GM12874 (cell line): ENCODE data around the gene ABLIM2.

Experiments used
- CTCF ChIP-seq: IDR thresholded peaks from 2 replicates; pipeline ENCODE4 v1.5.1; 2011; ENCODE audit warnings: low read depth, mild to moderate bottlenecking, control low read depth, low read length, moderate library complexity; ENCODE audit not compliant: insufficient read depth

The ABLIM2 gene

DNA sequence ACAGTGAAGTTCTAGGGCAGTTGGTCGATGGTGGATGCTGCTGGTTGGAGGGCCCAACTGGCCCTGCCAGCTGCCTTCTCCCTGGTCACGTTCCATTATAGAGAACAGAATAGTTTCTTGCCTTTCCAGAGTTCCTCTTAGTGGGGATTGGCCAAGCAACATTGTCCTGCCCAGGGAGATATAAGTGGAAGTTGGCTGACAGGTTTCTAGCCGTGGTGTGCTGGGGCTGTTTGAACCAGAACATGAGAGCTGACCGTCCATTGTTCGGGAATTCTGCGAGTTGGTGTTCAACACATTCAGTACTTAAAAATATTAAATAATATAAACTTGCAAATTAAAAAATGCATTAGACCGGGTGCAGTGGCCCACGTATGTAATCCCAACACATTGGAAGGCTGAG is 215.4 kb downstream of the ABLIM2 start:
- no peak for TF ChIP-seq CTCF

- TF ChIP-seq CTCF: no peak
Measured at GRCh38 chr4:7941965-7942496, 216.6 kb downstream of the ABLIM2 start.

DNA sequence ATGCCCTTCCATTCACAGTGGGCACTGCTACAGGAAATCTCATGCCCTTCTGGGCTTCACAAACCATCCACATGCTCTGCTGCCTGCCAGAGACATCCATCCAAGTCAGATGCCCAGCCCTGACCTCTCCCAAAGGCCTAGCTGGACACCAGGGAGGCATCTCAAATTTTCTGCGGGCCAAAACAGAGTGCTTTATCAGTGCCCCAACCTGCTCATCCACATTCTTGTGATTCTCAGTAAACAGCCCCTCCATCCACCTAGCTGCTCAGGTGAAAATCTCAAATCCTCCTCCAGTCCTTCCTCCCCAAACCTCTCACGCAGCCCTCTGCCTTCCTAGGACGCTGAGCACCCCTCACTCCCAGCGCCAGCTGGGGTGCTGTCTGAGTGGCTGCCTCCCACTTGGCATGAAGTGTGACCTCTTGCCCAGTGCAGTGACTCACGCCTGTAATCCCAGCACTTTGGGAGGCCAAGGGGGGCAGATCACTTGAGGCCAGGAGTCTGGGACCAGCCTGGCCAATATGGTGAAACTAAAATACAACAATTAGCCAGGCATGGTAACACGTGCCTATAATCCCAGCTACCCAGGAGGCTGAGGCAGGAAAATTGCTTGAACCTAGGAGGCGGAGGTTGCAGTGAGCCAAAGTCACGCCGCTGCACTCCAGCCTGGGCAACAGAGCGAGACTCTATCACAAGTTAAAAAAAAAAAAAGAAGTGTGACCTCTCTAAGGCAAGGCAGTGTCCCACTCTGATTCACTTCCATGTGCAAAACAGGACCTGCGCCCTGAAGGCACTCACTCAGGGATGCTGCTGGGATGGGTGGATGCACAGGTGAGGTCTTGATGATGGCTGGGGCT is 217.3 kb downstream of the ABLIM2 start:
- TF ChIP-seq CTCF: no peak

DNA sequence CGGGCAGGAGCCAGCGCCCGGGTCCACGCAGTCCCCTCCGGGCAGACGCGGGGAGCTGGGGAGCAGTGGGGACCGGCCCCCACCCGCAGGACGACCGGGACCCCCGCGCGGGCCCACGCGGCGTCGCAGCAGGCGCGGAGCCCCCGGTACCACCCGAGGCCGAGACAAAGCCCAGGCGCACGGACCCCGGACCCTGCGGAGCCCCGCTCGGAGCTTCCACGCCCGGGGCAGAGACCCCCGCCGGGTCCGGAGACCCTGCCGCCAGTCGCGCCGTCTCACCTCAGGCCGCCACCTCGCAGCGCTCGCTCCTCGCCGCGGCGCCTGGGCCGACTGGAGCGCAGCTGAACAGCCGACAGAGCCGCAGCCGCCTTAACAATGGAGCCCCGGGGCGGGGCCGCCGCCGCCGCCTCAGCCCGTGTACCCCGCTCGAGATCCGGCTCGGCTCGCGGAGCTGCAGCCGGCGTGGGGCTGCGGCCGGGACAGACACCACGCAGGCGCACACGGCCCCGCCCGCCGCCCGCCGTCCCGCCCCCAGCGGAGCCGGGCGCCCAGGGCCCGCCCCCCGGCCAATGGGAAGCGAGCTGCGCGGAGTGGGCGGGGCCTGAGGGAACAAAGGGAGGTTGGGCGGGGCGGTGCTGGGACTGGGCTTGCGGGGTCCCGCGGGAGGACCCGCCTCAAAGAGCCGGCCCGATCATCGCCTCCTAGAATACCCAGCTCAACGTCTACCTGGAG is 219.1 kb downstream of the ABLIM2 start, which contains the start of gene AFAP1:
Gene AFAP1 (minus strand): TSS at position 485 of the 732 bp plus-strand sequence. CDS start 67,783 bp downstream, outside the sequence.
- TF ChIP-seq CTCF: no peak

- no peak for TF ChIP-seq CTCF
Measured at GRCh38 chr4:7938609-7939376, 219.8 kb downstream of the ABLIM2 start.

DNA sequence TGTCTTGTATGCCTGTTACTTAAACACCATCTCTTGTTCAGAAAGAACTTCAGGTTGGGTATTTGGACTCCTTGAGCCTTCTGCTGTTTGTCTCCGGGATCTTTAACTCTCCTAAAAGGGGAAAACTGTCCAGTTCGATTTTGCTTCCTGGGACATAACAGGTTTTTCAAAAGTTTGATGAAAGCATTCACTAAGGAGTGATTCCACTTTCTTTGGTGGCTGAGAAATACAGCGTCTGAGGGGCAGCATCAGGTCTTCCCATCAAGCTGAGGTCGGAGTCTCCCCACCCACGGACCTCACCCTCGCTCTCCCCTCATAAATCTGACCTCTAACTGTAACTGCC is 220.4 kb downstream of the ABLIM2 start:
- no peak for TF ChIP-seq CTCF

DNA sequence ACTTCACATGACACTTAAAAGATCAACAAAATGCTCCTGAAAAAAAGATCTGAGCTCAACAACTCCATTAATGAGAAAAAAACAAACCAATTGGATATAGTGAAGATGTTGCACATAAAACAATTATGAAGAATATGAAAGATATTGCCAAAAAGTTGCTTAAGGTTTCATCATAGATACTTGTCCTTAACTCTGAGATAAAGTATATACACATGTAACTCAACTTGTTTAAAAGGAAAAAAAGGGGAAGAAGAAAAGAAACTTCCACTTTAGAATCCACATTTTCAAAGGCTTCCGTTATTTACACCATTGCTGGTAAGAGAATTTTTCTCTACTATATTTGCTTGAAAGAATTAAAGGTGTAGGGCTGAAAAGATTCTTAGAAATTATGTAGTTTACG is 221.6 kb downstream of the ABLIM2 start:
- TF ChIP-seq CTCF: no peak
